ENCODE results near the gene MED9.
"Not testable (repeated sequence)": the region's sequence is repeated elsewhere in the genome, so short reads cannot be mapped to it uniquely, and the experiment has no call there.

The MED9 gene

GRCh38 chr17:17476865-17477467 is at the start of gene MED9:
Gene MED9 (plus strand): TSS chr17:17477000. CDS start chr17:17477042, 42 bp downstream.
- DNase-seq = peak; percentile 62

- no peak for DNase-seq
Observed at GRCh38 chr17:17429222-17429621, 47.6 kb upstream of the MED9 start.

GRCh38 chr17:17430924-17431323 is 45.9 kb upstream of the MED9 start:
- not testable (repeated sequence) for DNase-seq

- DNase-seq = no peak
Observed at GRCh38 chr17:17431605-17432004, 45.2 kb upstream of the MED9 start.

- DNase-seq = no peak
Observed at GRCh38 chr17:17433000-17433703, 43.6 kb upstream of the MED9 start.

- no peak for DNase-seq
Observed at GRCh38 chr17:17434477-17434876, 42.3 kb upstream of the MED9 start.

- peak; percentile 53 for DNase-seq
Observed at GRCh38 chr17:17435323-17435722, 41.5 kb upstream of the MED9 start.

GRCh38 chr17:17437461-17437860 is 39.3 kb upstream of the MED9 start:
- DNase-seq = no peak

- no peak for DNase-seq
Observed at GRCh38 chr17:17437893-17438292, 38.9 kb upstream of the MED9 start.

- DNase-seq = no peak
Observed at GRCh38 chr17:17440010-17440843, 36.6 kb upstream of the MED9 start.

GRCh38 chr17:17440938-17441675 is 35.7 kb upstream of the MED9 start:
- no peak for DNase-seq

- DNase-seq = no peak
Observed at GRCh38 chr17:17443173-17443572, 33.6 kb upstream of the MED9 start.

GRCh38 chr17:17445296-17445924 is 31.4 kb upstream of the MED9 start:
- no peak for DNase-seq

GRCh38 chr17:17445925-17446665 is 30.7 kb upstream of the MED9 start:
- DNase-seq = peak; percentile 74

- DNase-seq = no peak
Observed at GRCh38 chr17:17446666-17447155, 30.1 kb upstream of the MED9 start.

- no peak for DNase-seq
Observed at GRCh38 chr17:17447264-17447663, 29.5 kb upstream of the MED9 start.

- DNase-seq = no peak
Observed at GRCh38 chr17:17448076-17448475, 28.7 kb upstream of the MED9 start.

- DNase-seq = no peak
Observed at GRCh38 chr17:17448723-17449122, 28.1 kb upstream of the MED9 start.

GRCh38 chr17:17453088-17453487 is 23.7 kb upstream of the MED9 start:
- DNase-seq = no peak

- no peak for DNase-seq
Observed at GRCh38 chr17:17454276-17454675, 22.5 kb upstream of the MED9 start.

- DNase-seq = not testable (repeated sequence)
Observed at GRCh38 chr17:17454700-17455099, 22.1 kb upstream of the MED9 start.

GRCh38 chr17:17455173-17455572 is 21.6 kb upstream of the MED9 start:
- no peak for DNase-seq
